ENCODE results near the gene PARVA.

The PARVA gene

GRCh38 chr11:12403122-12403996 is 26.0 kb downstream of the PARVA start:
- in situ Hi-C loops (cut with MboI; ENCODE audit: low sequenced_read_pairs) = no loop called here

- in situ Hi-C loops (cut with MboI; ENCODE audit: low sequenced_read_pairs) = no loop called here
These were observed 26.6 kb downstream of the PARVA start for GRCh38 chr11:12403997-12404350.

- in situ Hi-C loops (cut with MboI; ENCODE audit: low sequenced_read_pairs) = no loop called here
These were observed 27.1 kb downstream of the PARVA start for GRCh38 chr11:12404436-12404835.

- in situ Hi-C loops (cut with MboI; ENCODE audit: low sequenced_read_pairs) = no loop called here
These were observed 30.9 kb downstream of the PARVA start for GRCh38 chr11:12408156-12408770.

- in situ Hi-C loops (cut with MboI; ENCODE audit: low sequenced_read_pairs) = no loop called here
These were observed 32.2 kb downstream of the PARVA start for GRCh38 chr11:12409621-12410005.

- in situ Hi-C loops (cut with MboI; ENCODE audit: low sequenced_read_pairs) = no loop called here
These were observed 32.8 kb downstream of the PARVA start for GRCh38 chr11:12410006-12410728.

- in situ Hi-C loops (cut with MboI; ENCODE audit: low sequenced_read_pairs) = no loop called here
These were observed 34.0 kb downstream of the PARVA start for GRCh38 chr11:12411393-12411792.

GRCh38 chr11:12411806-12412727 is 34.7 kb downstream of the PARVA start:
- in situ Hi-C loops (cut with MboI; ENCODE audit: low sequenced_read_pairs) = no loop called here

GRCh38 chr11:12413141-12414052 is 36.0 kb downstream of the PARVA start:
- in situ Hi-C loops (cut with MboI; ENCODE audit: low sequenced_read_pairs) = no loop called here

- in situ Hi-C loops (cut with MboI; ENCODE audit: low sequenced_read_pairs) = no loop called here
These were observed 37.2 kb downstream of the PARVA start for GRCh38 chr11:12414611-12415010.

- in situ Hi-C loops (cut with MboI; ENCODE audit: low sequenced_read_pairs) = no loop called here
These were observed 38.1 kb downstream of the PARVA start for GRCh38 chr11:12415342-12415966.

- in situ Hi-C loops (cut with MboI; ENCODE audit: low sequenced_read_pairs) = no loop called here
These were observed 39.2 kb downstream of the PARVA start for GRCh38 chr11:12416552-12416951.

GRCh38 chr11:12417691-12418611 is 40.6 kb downstream of the PARVA start:
- in situ Hi-C loops (cut with MboI; ENCODE audit: low sequenced_read_pairs) = no loop called here

- in situ Hi-C loops (cut with MboI; ENCODE audit: low sequenced_read_pairs) = no loop called here
These were observed 42.7 kb downstream of the PARVA start for GRCh38 chr11:12420040-12420439.

GRCh38 chr11:12420706-12421105 is 43.3 kb downstream of the PARVA start:
- in situ Hi-C loops (cut with MboI; ENCODE audit: low sequenced_read_pairs) = no loop called here

- in situ Hi-C loops (cut with MboI; ENCODE audit: low sequenced_read_pairs) = no loop called here
These were observed 44.0 kb downstream of the PARVA start for GRCh38 chr11:12421386-12421785.

GRCh38 chr11:12426176-12426575 is 48.8 kb downstream of the PARVA start:
- in situ Hi-C loops (cut with MboI; ENCODE audit: low sequenced_read_pairs) = no loop called here

GRCh38 chr11:12429155-12429554 is 51.8 kb downstream of the PARVA start:
- in situ Hi-C loops (cut with MboI; ENCODE audit: low sequenced_read_pairs) = no loop called here

All from hTERT RPE-1 (cell line).